Stimulated activated CD4-positive, alpha-beta T cell treated with anti-CD3 and anti-CD28 coated beads, TNF-alpha, amount 100 ng/mL, for 24 hours (primary cell): Measurements from ENCODE around the gene TGFB1I1.
A peak's percentile ranks its signal among the peaks of the same experiment; 100 is the strongest.
"Not testable (repeated sequence)": the region's sequence is repeated elsewhere in the genome, so short reads cannot be mapped to it uniquely, and the experiment has no call there.

Experiments
- DNase-seq, 3 experiments: peaks; one replicate each; pipeline ENCODE4 v3.0.0-alpha.2; 2020; ENCODE audit warnings: low read depth in 3 of 3

TGFB1I1 gene

GRCh38 chr16:31471241-31471874 lies 594 bp upstream of the TGFB1I1 start:
- DNase-seq, result no peak

- peak in 1 of 3 experiments; percentile 39 for DNase-seq
Measured at GRCh38 chr16:31472709-31473203, 804 bp downstream of the TGFB1I1 start.

- no peak for DNase-seq
Measured at GRCh38 chr16:31473264-31473984, 1.5 kb downstream of the TGFB1I1 start.

- DNase-seq, result no peak
Measured at GRCh38 chr16:31474173-31474714, 2.3 kb downstream of the TGFB1I1 start.

GRCh38 chr16:31474773-31475738 lies 3.1 kb downstream of the TGFB1I1 start:
- DNase-seq, result no peak

- no peak for DNase-seq
Measured at GRCh38 chr16:31475946-31476302, 4.0 kb downstream of the TGFB1I1 start.

GRCh38 chr16:31476303-31477219 lies 4.6 kb downstream of the TGFB1I1 start:
- DNase-seq, result peak; percentile 80 to 91 (median 85)

- peak in 1 of 3 experiments; percentile 35 for DNase-seq
Measured at GRCh38 chr16:31477220-31478216, 5.6 kb downstream of the TGFB1I1 start.

GRCh38 chr16:31478956-31479355 lies 7.0 kb downstream of the TGFB1I1 start:
- DNase-seq, result no peak

GRCh38 chr16:31479751-31480150 lies 7.8 kb downstream of the TGFB1I1 start:
- DNase-seq, result no peak

- DNase-seq, result no peak
Measured at GRCh38 chr16:31480851-31481536, 9.0 kb downstream of the TGFB1I1 start.

- DNase-seq, result no peak
Measured at GRCh38 chr16:31483081-31483480, 11.1 kb downstream of the TGFB1I1 start, which contains the start of gene SLC5A2. Gene SLC5A2, plus strand, starts transcription at chr16:31483123. Its CDS starts 14 bp downstream, at chr16:31483137.

- not testable (repeated sequence) for DNase-seq
Measured at GRCh38 chr16:31484048-31484447, 12.1 kb downstream of the TGFB1I1 start.

GRCh38 chr16:31484491-31485171 lies 12.7 kb downstream of the TGFB1I1 start:
- DNase-seq, result no peak

- DNase-seq, result no peak
Measured at GRCh38 chr16:31485571-31485970, 13.6 kb downstream of the TGFB1I1 start.

GRCh38 chr16:31486045-31486444 lies 14.1 kb downstream of the TGFB1I1 start:
- no peak for DNase-seq

- no peak for DNase-seq
Measured at GRCh38 chr16:31487071-31487719, 15.2 kb downstream of the TGFB1I1 start.
